Measurements from ENCODE around the gene ZNF24.

Gene ZNF24

GRCh38 chr18:35376393-35376741 lies 32.1 kb upstream of the ZNF24 start:
- Histone ChIP-seq H3F3A (ENCODE audit: insufficient read depth, low read length) (no peaks in the 10 kb centered on the region), H3K4me2 (ENCODE audit: low read length) (peak overlapping the region; percentile 76), H3K4me1 (ENCODE audit: insufficient read depth, low read length, severe bottlenecking) (peaks cover 11% of the 10 kb centered on the region), H3K9me2 (ENCODE audit: low read depth, low read length) (no peaks in the 10 kb centered on the region), H2AFZ (ENCODE audit: low read length) (peak overlapping the region; percentile 15; the same call in 1 of the 2 replicates), H3K9ac (ENCODE audit: low read length) (peak overlapping the region; percentile 80), H3K36me3 (ENCODE audit: insufficient read depth, low read length) (no peaks in the 10 kb centered on the region), H3K27me3 (ENCODE audit: insufficient read depth, low read length) (no peaks in the 10 kb centered on the region), H3K4me3 (ENCODE audit: low read depth, low read length, poor library complexity, severe bottlenecking) (peak overlapping the region; percentile 91), H4K20me1 (ENCODE audit: insufficient read depth, low read length) (no peaks in the 10 kb centered on the region), H3K27ac (ENCODE audit: low read depth, low read length, poor library complexity, severe bottlenecking) (no peak overlapping the region), H3K79me2 (ENCODE audit: insufficient read depth, low read length) (no peaks in the 10 kb centered on the region), H3K9me3 (ENCODE audit: low read length) (no peaks in the 10 kb centered on the region)
- TF ChIP-seq EZH2 (IDR thresholded peaks at IDR 0.05; ENCODE audit: borderline replicate concordance, low read length), result no peak

GRCh38 chr18:35374708-35375107 lies 30.5 kb upstream of the ZNF24 start:
- Histone ChIP-seq H3K27me3 (ENCODE audit: insufficient read depth, low read length) (no peaks in the 10 kb centered on the region), H3K4me1 (ENCODE audit: insufficient read depth, low read length, severe bottlenecking) (peaks cover 11% of the 10 kb centered on the region), H3K36me3 (ENCODE audit: insufficient read depth, low read length) (no peaks in the 10 kb centered on the region), H3K4me3 (ENCODE audit: low read depth, low read length, poor library complexity, severe bottlenecking) (no peak overlapping the region), H3K9me3 (ENCODE audit: low read length) (no peaks in the 10 kb centered on the region), H3K9ac (ENCODE audit: low read length) (no peak overlapping the region), H3K79me2 (ENCODE audit: insufficient read depth, low read length) (no peaks in the 10 kb centered on the region), H2AFZ (ENCODE audit: low read length) (no peak overlapping the region), H3K9me2 (ENCODE audit: low read depth, low read length) (no peaks in the 10 kb centered on the region), H4K20me1 (ENCODE audit: insufficient read depth, low read length) (no peaks in the 10 kb centered on the region), H3F3A (ENCODE audit: insufficient read depth, low read length) (no peaks in the 10 kb centered on the region), H3K27ac (ENCODE audit: low read depth, low read length, poor library complexity, severe bottlenecking) (no peak overlapping the region), H3K4me2 (ENCODE audit: low read length) (no peak overlapping the region)
- no peak for TF ChIP-seq EZH2 (IDR thresholded peaks at IDR 0.05; ENCODE audit: borderline replicate concordance, low read length)
- no peak for TF ChIP-seq CTCF (IDR thresholded peaks at IDR 0.05; ENCODE audit: low read length)

- Histone ChIP-seq H3K4me1 (ENCODE audit: insufficient read depth, low read length, severe bottlenecking) (peaks cover 7% of the 10 kb centered on the region), H3K4me3 (ENCODE audit: low read depth, low read length, poor library complexity, severe bottlenecking) (no peak overlapping the region), H4K20me1 (ENCODE audit: insufficient read depth, low read length) (no peaks in the 10 kb centered on the region), H3K9ac (ENCODE audit: low read length) (no peak overlapping the region), H3K9me2 (ENCODE audit: low read depth, low read length) (no peaks in the 10 kb centered on the region), H3K79me2 (ENCODE audit: insufficient read depth, low read length) (no peaks in the 10 kb centered on the region), H3K9me3 (ENCODE audit: low read length) (no peaks in the 10 kb centered on the region), H3K27ac (ENCODE audit: low read depth, low read length, poor library complexity, severe bottlenecking) (no peak overlapping the region), H3K27me3 (ENCODE audit: insufficient read depth, low read length) (no peaks in the 10 kb centered on the region), H3F3A (ENCODE audit: insufficient read depth, low read length) (no peaks in the 10 kb centered on the region), H3K36me3 (ENCODE audit: insufficient read depth, low read length) (no peaks in the 10 kb centered on the region), H3K4me2 (ENCODE audit: low read length) (no peak overlapping the region), H2AFZ (ENCODE audit: low read length) (no peak overlapping the region)
- TF ChIP-seq EZH2 (IDR thresholded peaks at IDR 0.05; ENCODE audit: borderline replicate concordance, low read length) (no peak), CTCF (IDR thresholded peaks at IDR 0.05; ENCODE audit: low read length) (no peak)
These were observed 27.4 kb upstream of the ZNF24 start for GRCh38 chr18:35371412-35372195.

- no peaks in the 10 kb centered on the region for H3K9me3 ChIP-seq (ENCODE audit: low read length)
- H3K27me3 ChIP-seq (ENCODE audit: insufficient read depth, low read length), result no peaks in the 10 kb centered on the region
- H3K4me3 ChIP-seq (ENCODE audit: low read depth, low read length, poor library complexity, severe bottlenecking), result no peak overlapping the region
- H3K4me2 ChIP-seq (ENCODE audit: low read length), result no peak overlapping the region
- H3K9me2 ChIP-seq (ENCODE audit: low read depth, low read length), result no peaks in the 10 kb centered on the region
- no peak overlapping the region for H3K9ac ChIP-seq (ENCODE audit: low read length)
- no peak overlapping the region for H2AFZ ChIP-seq (ENCODE audit: low read length)
- no peaks in the 10 kb centered on the region for H3K4me1 ChIP-seq (ENCODE audit: insufficient read depth, low read length, severe bottlenecking)
- H3F3A ChIP-seq (ENCODE audit: insufficient read depth, low read length), result no peaks in the 10 kb centered on the region
- H3K36me3 ChIP-seq (ENCODE audit: insufficient read depth, low read length), result no peaks in the 10 kb centered on the region
- H4K20me1 ChIP-seq (ENCODE audit: insufficient read depth, low read length), result no peaks in the 10 kb centered on the region
- no peaks in the 10 kb centered on the region for H3K79me2 ChIP-seq (ENCODE audit: insufficient read depth, low read length)
- H3K27ac ChIP-seq (ENCODE audit: low read depth, low read length, poor library complexity, severe bottlenecking), result no peak overlapping the region
- TF ChIP-seq CTCF (IDR thresholded peaks at IDR 0.05; ENCODE audit: low read length), result no peak
- TF ChIP-seq EZH2 (IDR thresholded peaks at IDR 0.05; ENCODE audit: borderline replicate concordance, low read length), result no peak
These were observed 24.9 kb upstream of the ZNF24 start for GRCh38 chr18:35369126-35369525.

Data from OCI-LY1 (cell line).